Measurements from ENCODE around the gene PEMT. TPM values are rescaled to one million over a fixed set of nuclear protein-coding genes. Genes with fewer than 3 reads are reported as not detected.

Gene PEMT
- total and polyA plus RNA-seq, 2 of the 8 experiments (the other 6 are each of a cell fraction or from before 2014, with no cell fraction given), result 42.0 to 118 TPM

DNA sequence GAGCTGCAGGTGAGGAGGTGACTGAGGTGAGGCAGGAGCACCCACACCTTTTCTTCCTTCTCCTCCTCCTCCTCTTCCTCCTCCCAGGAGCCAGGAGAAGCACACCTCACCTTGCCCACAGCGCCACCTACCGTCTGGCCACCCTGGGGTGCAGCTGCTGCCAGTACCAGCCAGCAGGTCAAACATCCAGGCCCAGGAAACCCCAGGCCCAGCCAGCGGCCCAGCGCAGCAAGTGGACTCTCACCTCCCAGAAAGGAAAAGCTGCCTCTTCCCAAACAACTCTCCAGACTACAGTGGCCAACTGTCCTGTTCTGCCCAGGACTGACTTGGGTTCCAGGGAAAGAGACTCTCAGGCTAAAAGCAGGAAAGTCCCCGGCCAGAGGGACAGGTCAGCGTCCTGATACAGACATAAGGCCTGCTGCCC lies 22.7 kb downstream of the PEMT start (continued):
- TF ChIP-seq ASH2L (IDR thresholded peaks at IDR 0.05; ENCODE audit: low read length) (no peak), RBBP5 (IDR thresholded peaks at IDR 0.05; ENCODE audit: borderline replicate concordance, low read depth, low read length) (no peak), CBX5 (IDR thresholded peaks at IDR 0.05; ENCODE audit: low read depth, low read length) (no peak), EGR1 (IDR thresholded peaks at IDR 0.05; ENCODE audit: borderline replicate concordance, low read depth, low read length) (no peak), RNF2 (IDR thresholded peaks at IDR 0.05; ENCODE audit: borderline replicate concordance, low read depth, low read length, missing control alignments, poor library complexity, severe bottlenecking) (no peak), SRF (IDR thresholded peaks at IDR 0.05; ENCODE audit: low read depth, low read length) (no peak), SP4 (IDR thresholded peaks at IDR 0.05; ENCODE audit: low read length) (no peak), CHD1 (IDR thresholded peaks at IDR 0.05; ENCODE audit: low read depth, low read length) (no peak), FOSL1 (IDR thresholded peaks at IDR 0.05; ENCODE audit: insufficient read depth, low read depth, low read length) (no peak), POLR2A (IDR thresholded peaks at IDR 0.05; ENCODE audit: control extremely low read depth in 1 of 2, low read depth in 2 of 2, low read length in 2 of 2) (no peak)
- TF ChIP-seq, protein P1, sequence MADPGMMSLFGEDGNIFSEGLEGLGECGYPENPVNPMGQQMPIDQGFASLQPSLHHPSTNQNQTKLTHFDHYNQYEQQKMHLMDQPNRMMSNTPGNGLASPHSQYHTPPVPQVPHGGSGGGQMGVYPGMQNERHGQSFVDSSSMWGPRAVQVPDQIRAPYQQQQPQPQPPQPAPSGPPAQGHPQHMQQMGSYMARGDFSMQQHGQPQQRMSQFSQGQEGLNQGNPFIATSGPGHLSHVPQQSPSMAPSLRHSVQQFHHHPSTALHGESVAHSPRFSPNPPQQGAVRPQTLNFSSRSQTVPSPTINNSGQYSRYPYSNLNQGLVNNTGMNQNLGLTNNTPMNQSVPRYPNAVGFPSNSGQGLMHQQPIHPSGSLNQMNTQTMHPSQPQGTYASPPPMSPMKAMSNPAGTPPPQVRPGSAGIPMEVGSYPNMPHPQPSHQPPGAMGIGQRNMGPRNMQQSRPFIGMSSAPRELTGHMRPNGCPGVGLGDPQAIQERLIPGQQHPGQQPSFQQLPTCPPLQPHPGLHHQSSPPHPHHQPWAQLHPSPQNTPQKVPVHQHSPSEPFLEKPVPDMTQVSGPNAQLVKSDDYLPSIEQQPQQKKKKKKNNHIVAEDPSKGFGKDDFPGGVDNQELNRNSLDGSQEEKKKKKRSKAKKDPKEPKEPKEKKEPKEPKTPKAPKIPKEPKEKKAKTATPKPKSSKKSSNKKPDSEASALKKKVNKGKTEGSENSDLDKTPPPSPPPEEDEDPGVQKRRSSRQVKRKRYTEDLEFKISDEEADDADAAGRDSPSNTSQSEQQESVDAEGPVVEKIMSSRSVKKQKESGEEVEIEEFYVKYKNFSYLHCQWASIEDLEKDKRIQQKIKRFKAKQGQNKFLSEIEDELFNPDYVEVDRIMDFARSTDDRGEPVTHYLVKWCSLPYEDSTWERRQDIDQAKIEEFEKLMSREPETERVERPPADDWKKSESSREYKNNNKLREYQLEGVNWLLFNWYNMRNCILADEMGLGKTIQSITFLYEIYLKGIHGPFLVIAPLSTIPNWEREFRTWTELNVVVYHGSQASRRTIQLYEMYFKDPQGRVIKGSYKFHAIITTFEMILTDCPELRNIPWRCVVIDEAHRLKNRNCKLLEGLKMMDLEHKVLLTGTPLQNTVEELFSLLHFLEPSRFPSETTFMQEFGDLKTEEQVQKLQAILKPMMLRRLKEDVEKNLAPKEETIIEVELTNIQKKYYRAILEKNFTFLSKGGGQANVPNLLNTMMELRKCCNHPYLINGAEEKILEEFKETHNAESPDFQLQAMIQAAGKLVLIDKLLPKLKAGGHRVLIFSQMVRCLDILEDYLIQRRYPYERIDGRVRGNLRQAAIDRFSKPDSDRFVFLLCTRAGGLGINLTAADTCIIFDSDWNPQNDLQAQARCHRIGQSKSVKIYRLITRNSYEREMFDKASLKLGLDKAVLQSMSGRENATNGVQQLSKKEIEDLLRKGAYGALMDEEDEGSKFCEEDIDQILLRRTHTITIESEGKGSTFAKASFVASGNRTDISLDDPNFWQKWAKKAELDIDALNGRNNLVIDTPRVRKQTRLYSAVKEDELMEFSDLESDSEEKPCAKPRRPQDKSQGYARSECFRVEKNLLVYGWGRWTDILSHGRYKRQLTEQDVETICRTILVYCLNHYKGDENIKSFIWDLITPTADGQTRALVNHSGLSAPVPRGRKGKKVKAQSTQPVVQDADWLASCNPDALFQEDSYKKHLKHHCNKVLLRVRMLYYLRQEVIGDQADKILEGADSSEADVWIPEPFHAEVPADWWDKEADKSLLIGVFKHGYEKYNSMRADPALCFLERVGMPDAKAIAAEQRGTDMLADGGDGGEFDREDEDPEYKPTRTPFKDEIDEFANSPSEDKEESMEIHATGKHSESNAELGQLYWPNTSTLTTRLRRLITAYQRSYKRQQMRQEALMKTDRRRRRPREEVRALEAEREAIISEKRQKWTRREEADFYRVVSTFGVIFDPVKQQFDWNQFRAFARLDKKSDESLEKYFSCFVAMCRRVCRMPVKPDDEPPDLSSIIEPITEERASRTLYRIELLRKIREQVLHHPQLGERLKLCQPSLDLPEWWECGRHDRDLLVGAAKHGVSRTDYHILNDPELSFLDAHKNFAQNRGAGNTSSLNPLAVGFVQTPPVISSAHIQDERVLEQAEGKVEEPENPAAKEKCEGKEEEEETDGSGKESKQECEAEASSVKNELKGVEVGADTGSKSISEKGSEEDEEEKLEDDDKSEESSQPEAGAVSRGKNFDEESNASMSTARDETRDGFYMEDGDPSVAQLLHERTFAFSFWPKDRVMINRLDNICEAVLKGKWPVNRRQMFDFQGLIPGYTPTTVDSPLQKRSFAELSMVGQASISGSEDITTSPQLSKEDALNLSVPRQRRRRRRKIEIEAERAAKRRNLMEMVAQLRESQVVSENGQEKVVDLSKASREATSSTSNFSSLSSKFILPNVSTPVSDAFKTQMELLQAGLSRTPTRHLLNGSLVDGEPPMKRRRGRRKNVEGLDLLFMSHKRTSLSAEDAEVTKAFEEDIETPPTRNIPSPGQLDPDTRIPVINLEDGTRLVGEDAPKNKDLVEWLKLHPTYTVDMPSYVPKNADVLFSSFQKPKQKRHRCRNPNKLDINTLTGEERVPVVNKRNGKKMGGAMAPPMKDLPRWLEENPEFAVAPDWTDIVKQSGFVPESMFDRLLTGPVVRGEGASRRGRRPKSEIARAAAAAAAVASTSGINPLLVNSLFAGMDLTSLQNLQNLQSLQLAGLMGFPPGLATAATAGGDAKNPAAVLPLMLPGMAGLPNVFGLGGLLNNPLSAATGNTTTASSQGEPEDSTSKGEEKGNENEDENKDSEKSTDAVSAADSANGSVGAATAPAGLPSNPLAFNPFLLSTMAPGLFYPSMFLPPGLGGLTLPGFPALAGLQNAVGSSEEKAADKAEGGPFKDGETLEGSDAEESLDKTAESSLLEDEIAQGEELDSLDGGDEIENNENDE (IDR thresholded peaks at IDR 0.05; ENCODE audit: insufficient replicate concordance, low read length), result no peak

Data from H1 (cell line).